ENCODE results near the gene MPDU1.

Gene MPDU1

GRCh38 chr17:7556627-7557026, 27.0 kb upstream of the MPDU1 start:
- Histone ChIP-seq H3K9me3 (ENCODE audit: low read length) (no peaks in the 10 kb centered on the region), H3K36me3 (ENCODE audit: insufficient read depth, low read length) (no peaks in the 10 kb centered on the region), H3K4me1 (ENCODE audit: insufficient read depth, low read length) (peaks cover 20% of the 10 kb centered on the region), H3K4me3 (ENCODE audit: low read length) (no peak overlapping the region), H3K27me3 (ENCODE audit: insufficient read depth, low read length) (no peaks in the 10 kb centered on the region), H2AFZ (ENCODE audit: low read depth, low read length) (no peak overlapping the region)

GRCh38 chr17:7557147-7557764, 26.4 kb upstream of the MPDU1 start:
- H3K36me3 ChIP-seq (ENCODE audit: insufficient read depth, low read length) = no peaks in the 10 kb centered on the region
- H3K4me1 ChIP-seq (ENCODE audit: insufficient read depth, low read length) = peaks cover 21% of the 10 kb centered on the region
- no peaks in the 10 kb centered on the region for H3K27me3 ChIP-seq (ENCODE audit: insufficient read depth, low read length)
- no peak overlapping the region for H2AFZ ChIP-seq (ENCODE audit: low read depth, low read length)
- no peak overlapping the region for H3K4me3 ChIP-seq (ENCODE audit: low read length)
- no peaks in the 10 kb centered on the region for H3K9me3 ChIP-seq (ENCODE audit: low read length)

- no peaks in the 10 kb centered on the region for H3K9me3 ChIP-seq (ENCODE audit: low read length)
- no peaks in the 10 kb centered on the region for H3K27me3 ChIP-seq (ENCODE audit: insufficient read depth, low read length)
- no peaks in the 10 kb centered on the region for H3K36me3 ChIP-seq (ENCODE audit: insufficient read depth, low read length)
- peaks cover 28% of the 10 kb centered on the region for H3K4me1 ChIP-seq (ENCODE audit: insufficient read depth, low read length)
- H2AFZ ChIP-seq (ENCODE audit: low read depth, low read length) = peak overlapping the region; percentile 38
- no peak overlapping the region for H3K4me3 ChIP-seq (ENCODE audit: low read length)
These were observed 25.7 kb upstream of the MPDU1 start for GRCh38 chr17:7557775-7558543.

GRCh38 chr17:7558544-7559319, 24.9 kb upstream of the MPDU1 start, which contains the start of gene TNFSF13:
TSS of gene TNFSF13 (plus strand) at chr17:7558750. CDS start at chr17:7559040, 290 bp downstream.
- peaks cover 3% of the 10 kb centered on the region for H3K36me3 ChIP-seq (ENCODE audit: insufficient read depth, low read length)
- no peak within 1 kb of the TSS for H3K4me3 ChIP-seq (ENCODE audit: low read length)
- no peaks in the 10 kb centered on the region for H3K27me3 ChIP-seq (ENCODE audit: insufficient read depth, low read length)
- no peaks in the 10 kb centered on the region for H3K9me3 ChIP-seq (ENCODE audit: low read length)
- peaks cover 32% of the 10 kb centered on the region for H3K4me1 ChIP-seq (ENCODE audit: insufficient read depth, low read length)
- H2AFZ ChIP-seq (ENCODE audit: low read depth, low read length) = peak within 1 kb of the TSS; percentile 38

GRCh38 chr17:7559320-7560171, 24.1 kb upstream of the MPDU1 start:
- Histone ChIP-seq H3K36me3 (ENCODE audit: insufficient read depth, low read length) (peaks cover 11% of the 10 kb centered on the region), H3K27me3 (ENCODE audit: insufficient read depth, low read length) (no peaks in the 10 kb centered on the region), H2AFZ (ENCODE audit: low read depth, low read length) (no peak overlapping the region), H3K4me1 (ENCODE audit: insufficient read depth, low read length) (peaks cover 34% of the 10 kb centered on the region), H3K4me3 (ENCODE audit: low read length) (no peak overlapping the region), H3K9me3 (ENCODE audit: low read length) (no peaks in the 10 kb centered on the region)

GRCh38 chr17:7560172-7561027, 23.3 kb upstream of the MPDU1 start:
- Histone ChIP-seq H3K36me3 (ENCODE audit: insufficient read depth, low read length) (peaks cover 20% of the 10 kb centered on the region), H3K27me3 (ENCODE audit: insufficient read depth, low read length) (no peaks in the 10 kb centered on the region), H2AFZ (ENCODE audit: low read depth, low read length) (peak overlapping the region; percentile 42), H3K4me3 (ENCODE audit: low read length) (peak overlapping the region; percentile 83), H3K4me1 (ENCODE audit: insufficient read depth, low read length) (peaks cover 34% of the 10 kb centered on the region), H3K9me3 (ENCODE audit: low read length) (no peaks in the 10 kb centered on the region)

GRCh38 chr17:7561028-7561575, 22.6 kb upstream of the MPDU1 start:
- Histone ChIP-seq H2AFZ (ENCODE audit: low read depth, low read length) (peak overlapping the region; percentile 88), H3K27me3 (ENCODE audit: insufficient read depth, low read length) (no peaks in the 10 kb centered on the region), H3K4me1 (ENCODE audit: insufficient read depth, low read length) (peaks cover 34% of the 10 kb centered on the region), H3K36me3 (ENCODE audit: insufficient read depth, low read length) (peaks cover 27% of the 10 kb centered on the region), H3K9me3 (ENCODE audit: low read length) (no peaks in the 10 kb centered on the region), H3K4me3 (ENCODE audit: low read length) (peak overlapping the region; percentile 83)

GRCh38 chr17:7561589-7562207, 22.0 kb upstream of the MPDU1 start, which contains the start of gene SENP3:
TSS of gene SENP3 (plus strand) at chr17:7561919. CDS start at chr17:7563077, 1,158 bp downstream.
- H3K9me3 ChIP-seq (ENCODE audit: low read length) = no peaks in the 10 kb centered on the region
- H2AFZ ChIP-seq (ENCODE audit: low read depth, low read length) = peak within 1 kb of the TSS; percentile 88
- H3K4me3 ChIP-seq (ENCODE audit: low read length) = peak within 1 kb of the TSS; percentile 83
- H3K36me3 ChIP-seq (ENCODE audit: insufficient read depth, low read length) = peaks cover 31% of the 10 kb centered on the region
- H3K27me3 ChIP-seq (ENCODE audit: insufficient read depth, low read length) = no peaks in the 10 kb centered on the region
- H3K4me1 ChIP-seq (ENCODE audit: insufficient read depth, low read length) = peaks cover 34% of the 10 kb centered on the region

GRCh38 chr17:7562208-7562605, 21.4 kb upstream of the MPDU1 start:
- H3K4me1 ChIP-seq (ENCODE audit: insufficient read depth, low read length) = peaks cover 34% of the 10 kb centered on the region
- H3K4me3 ChIP-seq (ENCODE audit: low read length) = peak overlapping the region; percentile 83
- peaks cover 36% of the 10 kb centered on the region for H3K36me3 ChIP-seq (ENCODE audit: insufficient read depth, low read length)
- H2AFZ ChIP-seq (ENCODE audit: low read depth, low read length) = peak overlapping the region; percentile 88
- no peaks in the 10 kb centered on the region for H3K27me3 ChIP-seq (ENCODE audit: insufficient read depth, low read length)
- H3K9me3 ChIP-seq (ENCODE audit: low read length) = no peaks in the 10 kb centered on the region

GRCh38 chr17:7563115-7563869, 20.4 kb upstream of the MPDU1 start:
- peaks cover 29% of the 10 kb centered on the region for H3K4me1 ChIP-seq (ENCODE audit: insufficient read depth, low read length)
- no peaks in the 10 kb centered on the region for H3K9me3 ChIP-seq (ENCODE audit: low read length)
- peak overlapping the region; percentile 83 for H3K4me3 ChIP-seq (ENCODE audit: low read length)
- no peaks in the 10 kb centered on the region for H3K27me3 ChIP-seq (ENCODE audit: insufficient read depth, low read length)
- H2AFZ ChIP-seq (ENCODE audit: low read depth, low read length) = no peak overlapping the region
- H3K36me3 ChIP-seq (ENCODE audit: insufficient read depth, low read length) = peaks cover 38% of the 10 kb centered on the region

GRCh38 chr17:7569571-7569970, 14.1 kb upstream of the MPDU1 start:
- H3K27me3 ChIP-seq (ENCODE audit: insufficient read depth, low read length) = no peaks in the 10 kb centered on the region
- peaks cover 16% of the 10 kb centered on the region for H3K4me1 ChIP-seq (ENCODE audit: insufficient read depth, low read length)
- no peak overlapping the region for H2AFZ ChIP-seq (ENCODE audit: low read depth, low read length)
- H3K36me3 ChIP-seq (ENCODE audit: insufficient read depth, low read length) = peaks cover 62% of the 10 kb centered on the region
- H3K4me3 ChIP-seq (ENCODE audit: low read length) = no peak overlapping the region
- H3K9me3 ChIP-seq (ENCODE audit: low read length) = no peaks in the 10 kb centered on the region

Data from neuron (in vitro differentiated cells).